GM19328 (cell line): Measurements from ENCODE around the gene KSR1.
"Not testable (repeated sequence)": the region's sequence is repeated elsewhere in the genome, so short reads cannot be mapped to it uniquely, and the experiment has no call there.

Experiments used
- ATAC-seq: cut with Tn5 transposase; IDR thresholded peaks from one replicate; pipeline ENCODE4 v1.9.1; 2021; ENCODE audit warnings: mild to moderate bottlenecking, moderate library complexity; ENCODE audit not compliant: unreplicated experiment

KSR1 gene

GRCh38 chr17:27452828-27453227 is 3.4 kb upstream of the KSR1 start:
- no peak for ATAC-seq

- no peak for ATAC-seq
These were observed 2.8 kb upstream of the KSR1 start for GRCh38 chr17:27453471-27453870.

GRCh38 chr17:27454089-27454488 is 2.2 kb upstream of the KSR1 start:
- no peak for ATAC-seq

GRCh38 chr17:27455236-27455913 is 873 bp upstream of the KSR1 start:
- no peak for ATAC-seq

DNA sequence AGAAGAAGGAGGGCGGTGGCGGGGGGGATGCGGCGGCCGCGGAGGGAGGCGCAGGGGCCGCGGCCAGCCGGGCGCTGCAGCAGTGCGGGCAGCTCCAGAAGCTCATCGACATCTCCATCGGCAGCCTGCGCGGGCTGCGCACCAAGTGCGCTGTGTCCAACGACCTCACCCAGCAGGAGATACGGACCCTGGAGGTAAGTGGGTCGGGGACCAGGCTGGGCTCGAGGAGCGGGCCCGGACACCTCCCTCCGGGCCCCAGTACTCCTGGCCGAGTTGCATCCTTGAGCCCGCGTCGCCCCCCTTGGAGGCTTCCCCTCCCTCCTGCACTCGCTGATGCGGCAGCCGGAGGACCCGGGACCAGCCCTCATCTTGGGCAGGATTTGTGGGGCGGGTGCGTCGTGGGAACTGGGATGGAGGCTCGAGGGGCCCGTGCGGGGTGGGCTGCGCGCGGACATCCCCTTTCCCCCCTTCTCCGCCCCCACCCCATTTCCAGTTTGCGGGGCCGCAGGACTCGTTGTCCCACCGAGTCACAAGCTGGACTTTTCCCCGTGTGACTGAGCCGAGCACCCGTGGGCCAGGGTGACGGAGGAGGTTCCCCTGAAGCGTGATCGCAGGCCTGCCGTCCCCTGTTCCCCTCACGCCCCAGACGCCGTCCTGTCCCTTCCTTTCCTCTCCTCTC is 572 bp downstream of the KSR1 start:
- ATAC-seq: peak; percentile 9

- no peak for ATAC-seq
These were observed 1.1 kb downstream of the KSR1 start for GRCh38 chr17:27457360-27457715.

DNA sequence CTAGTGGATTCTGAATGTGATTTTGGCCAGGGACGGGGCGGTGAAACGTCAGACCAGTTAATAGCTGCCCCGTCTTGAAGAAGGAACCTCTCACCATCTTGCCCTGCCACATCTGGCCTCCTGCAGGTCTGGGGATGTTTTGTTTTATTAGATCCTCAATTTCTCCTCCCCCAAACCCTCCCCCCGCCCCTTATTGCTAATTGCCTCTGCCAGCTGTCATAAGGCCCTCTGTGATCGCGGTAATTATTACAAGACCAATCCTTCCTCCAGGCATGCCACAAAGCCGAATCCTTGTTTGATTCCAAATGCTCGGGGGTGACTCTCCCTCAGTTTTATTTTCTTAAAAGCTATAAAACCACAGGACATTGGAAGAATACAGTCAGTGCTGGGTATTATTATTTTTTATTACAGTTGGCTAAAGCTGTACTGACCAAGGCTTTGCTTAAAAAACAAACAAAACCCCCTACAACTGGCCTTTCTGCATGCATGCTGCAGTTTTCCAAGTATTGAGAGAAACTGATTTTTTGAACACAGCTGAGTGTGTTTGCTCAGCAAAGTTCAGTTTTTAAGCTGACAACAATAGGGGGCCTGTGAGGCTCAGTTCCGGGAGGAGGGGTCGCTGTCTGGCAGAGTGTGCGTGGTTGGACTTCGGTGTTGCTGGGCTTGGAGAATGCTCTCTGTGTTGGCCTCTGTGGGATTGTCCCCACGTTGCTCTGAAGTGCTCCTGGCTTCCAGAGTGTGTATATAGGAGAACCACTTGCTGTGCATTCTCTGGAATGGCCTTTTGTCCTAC is 1.7 kb downstream of the KSR1 start:
- no peak for ATAC-seq

DNA sequence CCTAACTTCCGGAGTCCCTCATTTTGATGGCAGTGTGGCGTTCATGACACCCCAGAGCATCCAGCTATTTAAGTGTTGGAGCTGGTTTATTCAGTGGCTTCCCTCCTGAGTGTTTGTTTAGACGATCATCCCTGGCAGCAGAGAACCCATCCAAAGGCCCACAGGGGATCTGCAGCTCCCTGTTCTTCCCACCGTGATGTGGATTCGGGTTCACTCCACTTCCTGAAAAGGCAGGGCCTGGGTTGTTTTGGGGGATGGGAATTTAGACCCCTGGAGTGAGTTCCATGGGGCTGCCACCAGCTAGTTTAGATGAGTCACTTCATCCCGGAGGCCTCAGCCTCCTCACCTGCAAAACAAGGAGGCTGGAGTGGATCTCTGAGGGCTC is 2.3 kb downstream of the KSR1 start:
- ATAC-seq: no peak

DNA sequence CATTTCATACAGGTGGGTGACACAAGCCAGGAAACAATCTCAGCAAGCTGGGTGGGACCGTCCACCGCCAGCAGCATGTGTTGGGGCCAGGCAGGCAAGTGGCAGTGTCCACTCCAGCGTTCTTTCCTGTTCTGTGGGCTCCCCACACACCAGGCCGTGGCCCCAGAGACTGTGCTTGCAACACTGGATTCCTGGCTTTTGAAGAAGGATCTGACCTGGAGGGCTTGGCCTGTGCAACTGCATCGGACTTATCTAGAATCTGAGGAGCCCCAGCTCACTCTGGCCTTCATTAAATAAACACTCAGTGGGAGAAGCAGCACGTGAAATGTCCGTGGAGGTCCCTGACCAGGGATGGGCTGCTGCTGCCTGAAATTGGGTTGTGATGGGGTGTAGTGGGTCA is 3.2 kb downstream of the KSR1 start:
- no peak for ATAC-seq

DNA sequence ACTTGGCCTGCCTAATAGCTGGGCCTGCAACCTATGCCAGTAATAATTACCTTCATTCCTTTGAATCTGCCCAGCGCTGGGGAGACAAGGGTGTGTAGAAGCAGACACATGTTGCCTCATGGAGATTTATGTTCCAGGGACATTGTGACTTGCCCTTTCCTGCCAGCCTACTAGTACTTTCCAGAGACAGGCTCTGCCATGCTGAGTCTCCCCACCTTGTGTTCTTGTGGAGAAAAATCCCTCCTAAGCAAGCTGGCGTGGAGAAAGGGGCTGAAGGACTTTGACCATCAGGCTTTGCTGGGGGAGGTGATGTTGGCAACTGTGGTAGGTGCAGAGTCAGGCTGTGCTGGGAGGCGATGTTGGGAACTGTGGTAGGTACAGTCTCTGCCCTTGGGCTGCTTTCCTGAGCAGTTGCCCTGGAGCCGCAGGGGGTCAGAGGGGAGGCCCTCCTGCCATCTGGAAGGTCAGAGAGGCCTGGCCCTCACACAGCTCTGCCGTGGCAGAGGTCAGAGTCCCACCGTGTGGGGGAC is 4.0 kb downstream of the KSR1 start:
- ATAC-seq: no peak

- no peak for ATAC-seq
These were observed 5.1 kb downstream of the KSR1 start for GRCh38 chr17:27461192-27461859.

GRCh38 chr17:27462149-27462548 is 5.9 kb downstream of the KSR1 start:
- no peak for ATAC-seq

- ATAC-seq: no peak
These were observed 6.5 kb downstream of the KSR1 start for GRCh38 chr17:27462714-27463113.

DNA sequence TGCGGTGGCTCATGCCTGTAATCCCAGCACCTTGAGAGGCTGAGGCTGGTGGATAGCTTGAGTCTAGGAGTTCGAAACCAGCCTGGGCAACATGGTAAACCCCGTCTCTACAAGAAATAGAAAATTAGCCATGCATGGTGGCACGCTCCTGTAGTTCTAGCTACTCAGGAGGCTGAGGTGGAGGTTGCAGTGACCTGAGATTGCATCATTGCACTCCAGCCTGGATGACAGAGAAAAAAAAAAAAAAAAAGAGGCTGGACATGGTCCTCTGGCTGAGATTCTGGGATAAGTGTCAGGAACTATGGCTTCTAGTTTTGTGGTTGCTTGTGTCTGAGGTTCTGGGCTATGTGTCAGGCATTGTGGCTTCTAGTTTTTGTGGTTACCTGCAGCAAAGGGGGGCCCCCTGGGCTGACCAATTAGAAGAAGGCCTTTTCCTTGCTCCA is 7.0 kb downstream of the KSR1 start:
- ATAC-seq: no peak

DNA sequence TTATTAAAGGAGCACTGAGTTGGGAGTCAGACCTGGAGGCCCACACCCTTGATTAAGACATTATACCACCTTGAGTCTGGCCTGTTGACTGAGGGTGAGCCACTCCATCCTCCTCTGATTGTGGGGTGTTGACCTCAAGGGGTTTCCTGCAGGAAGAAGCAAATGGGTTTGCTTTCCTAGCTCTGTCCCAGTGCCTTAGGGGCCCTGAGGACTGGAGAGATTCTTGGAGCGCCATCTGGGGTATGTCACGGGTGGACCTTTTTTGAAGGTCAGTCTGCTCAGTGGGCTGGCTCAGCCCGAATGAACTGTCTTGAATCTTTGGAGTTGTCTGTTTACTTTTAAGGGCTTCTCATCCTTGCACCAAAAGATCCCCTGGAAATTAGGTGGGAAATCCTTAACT is 7.8 kb downstream of the KSR1 start:
- not testable (repeated sequence) for ATAC-seq

GRCh38 chr17:27464431-27464830 is 8.2 kb downstream of the KSR1 start:
- ATAC-seq: no peak

DNA sequence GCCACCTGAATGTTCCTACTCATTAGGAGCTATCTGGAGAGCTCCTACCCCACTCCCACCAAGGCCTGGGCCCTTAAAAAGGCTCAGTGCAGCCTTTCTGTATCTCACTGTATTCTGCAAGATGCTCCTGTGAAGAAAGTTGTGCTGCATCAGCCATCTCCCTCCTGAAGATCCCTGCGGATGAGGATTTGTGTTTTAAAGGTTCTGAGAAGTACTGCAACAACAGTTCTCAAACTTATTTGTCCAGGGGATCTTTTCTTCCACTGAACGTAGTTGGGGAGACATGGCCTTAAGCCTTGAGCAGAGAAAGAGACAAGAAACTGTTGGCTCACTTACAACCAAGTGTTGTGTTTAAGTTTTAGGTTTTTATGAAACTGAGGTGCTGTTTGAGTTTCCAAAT is 9.6 kb downstream of the KSR1 start:
- not testable (repeated sequence) for ATAC-seq

DNA sequence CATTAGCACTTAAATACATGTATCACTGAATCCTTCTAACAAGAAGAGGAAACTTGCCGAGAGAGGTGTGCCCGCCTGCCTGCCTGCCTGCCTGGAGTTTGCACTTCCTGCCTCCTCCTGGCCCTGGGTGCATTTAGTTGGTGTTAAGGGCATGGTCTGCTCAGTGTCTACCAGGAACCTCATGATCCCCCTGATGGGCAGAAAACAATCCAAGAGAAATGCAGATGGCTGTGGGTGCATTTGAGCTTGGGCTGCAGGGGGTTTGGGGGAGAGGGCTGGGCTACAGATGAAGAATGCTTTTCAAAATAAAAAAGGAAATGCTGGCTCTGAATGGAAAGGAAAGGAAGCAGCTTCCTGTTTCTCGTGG is 10.1 kb downstream of the KSR1 start:
- ATAC-seq: peak; percentile 5

DNA sequence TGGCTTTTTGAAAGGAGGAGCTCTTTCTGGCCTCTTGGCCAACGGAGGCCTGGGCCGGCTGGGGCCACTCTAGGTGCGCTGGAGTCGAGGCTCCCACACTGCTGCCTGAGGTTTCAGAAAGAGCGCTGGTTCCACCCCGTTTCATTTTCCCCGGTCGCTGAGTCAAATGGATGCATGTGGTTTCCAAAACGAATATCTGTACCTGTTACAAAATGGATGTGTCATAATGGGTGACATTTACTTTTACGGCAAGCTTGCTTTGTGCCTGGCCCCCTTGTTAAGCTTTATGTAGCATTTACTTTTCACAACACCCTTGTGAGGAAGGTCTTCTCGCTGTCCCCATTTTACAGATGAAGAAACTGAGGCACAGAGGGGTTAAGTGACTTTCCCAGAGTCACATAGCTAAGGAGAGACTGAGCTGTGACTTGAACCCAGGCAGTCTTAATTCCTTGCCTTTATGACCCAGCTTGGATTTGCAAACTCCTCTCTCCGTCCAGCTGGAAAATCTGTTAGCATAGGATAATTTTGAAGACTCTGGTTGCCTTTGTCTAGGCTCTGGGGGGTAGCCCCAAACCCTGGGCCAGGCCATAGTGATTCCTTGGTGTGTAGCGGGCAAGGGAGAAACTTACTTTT is 10.6 kb downstream of the KSR1 start:
- ATAC-seq: peak; percentile 59

- no peak for ATAC-seq
These were observed 13.0 kb downstream of the KSR1 start for GRCh38 chr17:27469256-27469655.
